GM06990 (cell line): ENCODE results near the gene FBH1.

ENCODE experiments used
- DNase-seq: peaks from one replicate; pipeline ENCODE4 v3.0.0-alpha.2; 2011; ENCODE audit not compliant: insufficient read length; ENCODE audit errors: extremely low read depth
- H3K27me3 ChIP-seq: replicated peaks from 2 replicates; pipeline ENCODE4 v1.6.0; 2011; ENCODE audit warnings: low read length; ENCODE audit not compliant: control insufficient read depth, insufficient read depth
- H3K36me3 ChIP-seq: 2 replicates; pipeline ENCODE4 v1.5.1; 2011; ENCODE audit warnings: low read length; ENCODE audit not compliant: control insufficient read depth, insufficient read depth
- H3K4me3 ChIP-seq: replicated peaks from 2 replicates; pipeline ENCODE4 v1.5.1; 2011; ENCODE audit warnings: low read depth, mild to moderate bottlenecking, control low read depth, low read length
- TF ChIP-seq, protein P1 (sequence below): IDR thresholded peaks from 2 replicates; pipeline ENCODE4 v1.5.1; 2011; ENCODE audit warnings: low read length, control low read depth, mild to moderate bottlenecking, inconsistent platforms; ENCODE audit not compliant: insufficient read depth, poor library complexity, severe bottlenecking

Gene FBH1

DNA sequence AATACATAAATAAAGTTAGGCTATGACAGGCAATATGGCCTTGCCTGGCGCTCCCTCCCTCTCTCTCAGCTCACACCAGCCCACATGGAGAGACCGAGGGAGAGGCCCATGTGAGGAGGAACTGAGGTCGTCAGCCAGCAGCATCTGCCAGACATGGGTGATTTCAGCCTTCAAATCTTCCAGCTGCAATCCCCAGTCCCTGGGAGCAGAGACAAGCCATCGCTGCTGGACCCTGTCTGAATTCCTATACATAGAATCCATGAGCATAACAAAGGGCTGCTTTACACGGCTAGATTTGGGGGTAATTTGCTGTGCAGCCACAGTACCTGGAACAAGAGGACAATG, 35.9 kb upstream of the FBH1 start:
- Histone ChIP-seq H3K4me3 (no peak overlapping the region), H3K36me3 (no peaks in the 10 kb centered on the region), H3K27me3 (no peaks in the 10 kb centered on the region)
- DNase-seq, result no peak
- TF ChIP-seq, protein P1, sequence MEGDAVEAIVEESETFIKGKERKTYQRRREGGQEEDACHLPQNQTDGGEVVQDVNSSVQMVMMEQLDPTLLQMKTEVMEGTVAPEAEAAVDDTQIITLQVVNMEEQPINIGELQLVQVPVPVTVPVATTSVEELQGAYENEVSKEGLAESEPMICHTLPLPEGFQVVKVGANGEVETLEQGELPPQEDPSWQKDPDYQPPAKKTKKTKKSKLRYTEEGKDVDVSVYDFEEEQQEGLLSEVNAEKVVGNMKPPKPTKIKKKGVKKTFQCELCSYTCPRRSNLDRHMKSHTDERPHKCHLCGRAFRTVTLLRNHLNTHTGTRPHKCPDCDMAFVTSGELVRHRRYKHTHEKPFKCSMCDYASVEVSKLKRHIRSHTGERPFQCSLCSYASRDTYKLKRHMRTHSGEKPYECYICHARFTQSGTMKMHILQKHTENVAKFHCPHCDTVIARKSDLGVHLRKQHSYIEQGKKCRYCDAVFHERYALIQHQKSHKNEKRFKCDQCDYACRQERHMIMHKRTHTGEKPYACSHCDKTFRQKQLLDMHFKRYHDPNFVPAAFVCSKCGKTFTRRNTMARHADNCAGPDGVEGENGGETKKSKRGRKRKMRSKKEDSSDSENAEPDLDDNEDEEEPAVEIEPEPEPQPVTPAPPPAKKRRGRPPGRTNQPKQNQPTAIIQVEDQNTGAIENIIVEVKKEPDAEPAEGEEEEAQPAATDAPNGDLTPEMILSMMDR, result no peak

DNA sequence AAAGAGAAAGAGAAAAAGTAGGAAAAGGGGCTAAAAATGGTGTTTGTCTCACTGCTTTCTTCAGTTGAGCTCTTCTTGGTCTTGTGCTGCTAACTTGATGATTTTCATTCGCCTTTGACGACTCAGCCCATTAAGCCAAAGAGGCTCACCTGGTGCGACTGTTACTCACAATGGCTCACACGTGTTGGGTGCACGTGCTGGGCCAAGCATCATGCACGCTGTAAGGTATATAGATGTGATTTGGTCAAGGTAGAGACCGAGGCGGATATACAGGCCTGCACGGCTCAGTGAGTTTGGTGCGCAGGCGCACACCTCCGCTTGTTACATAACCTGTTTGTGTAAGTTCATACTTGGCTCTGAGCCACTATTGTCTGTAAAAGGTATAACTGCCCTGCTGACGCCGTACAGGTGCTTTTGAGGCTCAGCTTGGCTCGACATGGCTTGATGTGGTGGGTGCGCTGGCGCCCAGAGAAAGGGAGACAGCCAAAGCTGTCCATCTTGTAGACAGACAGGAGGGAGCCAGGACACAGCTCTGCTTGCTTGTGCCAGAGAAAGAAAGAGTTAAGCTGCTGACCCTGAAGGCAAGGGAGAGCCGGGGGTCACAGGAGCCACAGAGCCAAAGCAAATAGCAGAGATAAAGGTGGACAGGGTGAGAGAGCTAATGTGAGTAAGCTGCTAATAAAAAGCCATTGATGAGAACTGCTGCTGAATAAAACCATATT, 33.9 kb upstream of the FBH1 start:
- no peaks in the 10 kb centered on the region for H3K27me3 ChIP-seq
- H3K4me3 ChIP-seq, result no peak overlapping the region
- no peak for DNase-seq
- TF ChIP-seq, protein P1, result no peak
- H3K36me3 ChIP-seq, result no peaks in the 10 kb centered on the region

DNA sequence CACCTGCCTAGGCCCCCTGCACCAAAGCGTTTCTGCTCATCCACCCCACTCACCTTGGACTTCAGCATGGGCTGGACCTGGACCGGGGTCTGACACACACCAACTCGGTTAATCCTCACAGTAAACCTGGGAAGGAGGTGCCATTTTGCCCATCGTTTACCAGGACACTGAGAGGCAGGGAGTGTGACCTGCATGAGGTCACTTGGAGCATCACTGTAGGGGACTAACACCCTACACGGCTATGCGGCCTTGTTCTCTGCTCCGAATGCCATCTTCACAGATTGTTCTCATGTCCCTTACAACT, 33.4 kb upstream of the FBH1 start:
- TF ChIP-seq, protein P1, result no peak

DNA sequence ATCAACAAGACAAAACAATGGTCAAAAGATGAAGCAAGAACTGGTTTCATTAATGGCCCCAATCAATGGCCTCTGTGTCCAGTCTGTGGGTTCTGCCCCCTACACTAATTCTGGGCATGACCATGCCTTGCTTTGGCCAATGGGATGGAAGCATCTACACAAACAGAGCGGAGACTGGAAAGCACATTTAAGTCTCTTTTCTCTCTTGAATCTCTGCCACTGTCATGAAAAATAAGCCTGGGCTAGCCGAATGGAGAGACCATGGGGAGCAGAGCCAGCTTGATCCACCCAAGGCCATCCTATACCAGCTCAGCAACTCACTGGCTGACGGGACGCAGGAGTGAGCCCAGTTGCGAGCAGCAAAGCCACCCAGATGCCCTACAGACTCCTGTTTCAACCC, 31.2 kb upstream of the FBH1 start:
- no peaks in the 10 kb centered on the region for H3K36me3 ChIP-seq
- TF ChIP-seq, protein P1, result no peak
- DNase-seq, result no peak
- H3K4me3 ChIP-seq, result no peak overlapping the region
- no peaks in the 10 kb centered on the region for H3K27me3 ChIP-seq

More for the DNA sequence above, 33.4 kb upstream of the FBH1 start:
- no peak overlapping the region for H3K4me3 ChIP-seq
- H3K27me3 ChIP-seq, result no peaks in the 10 kb centered on the region
- no peak for DNase-seq
- H3K36me3 ChIP-seq, result no peaks in the 10 kb centered on the region

DNA sequence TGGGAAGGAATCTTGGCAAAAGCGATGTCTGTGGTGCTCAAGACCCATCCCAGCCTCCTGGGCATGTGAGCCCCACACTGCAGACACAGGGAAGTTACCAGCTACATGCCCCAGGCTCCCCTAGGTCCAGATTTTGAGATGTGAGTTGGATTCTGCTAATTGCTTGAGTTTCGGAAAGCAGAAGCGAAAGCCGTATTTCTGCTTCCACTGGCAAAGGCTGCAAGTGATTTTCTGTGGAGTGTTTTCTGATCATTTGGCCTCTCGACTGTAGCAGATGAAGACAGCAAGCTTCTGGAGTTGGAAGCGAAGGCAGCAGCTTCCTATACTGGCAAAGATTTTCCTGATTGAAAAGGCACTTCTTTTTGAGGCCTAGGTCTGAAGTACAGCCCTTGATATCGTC, 30.0 kb upstream of the FBH1 start:
- TF ChIP-seq, protein P1, result no peak
- no peak for DNase-seq
- Histone ChIP-seq H3K27me3 (no peaks in the 10 kb centered on the region), H3K4me3 (no peak overlapping the region), H3K36me3 (no peaks in the 10 kb centered on the region)
